GM12873 (cell line): ENCODE results near the gene CBFA2T3.

Experiments used
- TF ChIP-seq, protein P1 (sequence below): IDR thresholded peaks from 2 replicates; pipeline ENCODE4 v1.5.1; 2012; ENCODE audit warnings: low read depth, mild to moderate bottlenecking, moderate library complexity, low read length, control low read depth; ENCODE audit not compliant: insufficient read depth; ENCODE audit errors: missing control alignments

CBFA2T3 gene

DNA sequence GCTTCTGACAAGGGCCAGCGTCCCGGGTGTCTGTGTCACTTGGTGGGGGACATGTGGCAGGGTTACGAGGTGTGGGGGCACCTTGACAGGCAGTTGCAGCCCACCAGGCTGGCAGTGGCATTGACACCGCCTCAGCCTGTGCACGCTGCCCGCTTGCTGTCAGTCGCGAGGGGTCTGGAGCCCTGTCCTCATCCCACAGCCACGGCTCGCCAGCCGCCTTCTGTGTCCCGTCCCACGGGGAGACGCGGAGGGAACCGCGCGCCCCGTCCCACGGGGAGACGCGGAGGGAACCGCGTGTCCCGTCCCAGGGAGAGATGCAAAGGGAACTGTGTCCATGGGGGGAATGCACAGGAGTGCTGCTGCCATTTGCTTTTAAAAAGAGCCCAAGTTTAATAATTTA lies 114.0 kb downstream of the CBFA2T3 start:
- TF ChIP-seq, protein P1, sequence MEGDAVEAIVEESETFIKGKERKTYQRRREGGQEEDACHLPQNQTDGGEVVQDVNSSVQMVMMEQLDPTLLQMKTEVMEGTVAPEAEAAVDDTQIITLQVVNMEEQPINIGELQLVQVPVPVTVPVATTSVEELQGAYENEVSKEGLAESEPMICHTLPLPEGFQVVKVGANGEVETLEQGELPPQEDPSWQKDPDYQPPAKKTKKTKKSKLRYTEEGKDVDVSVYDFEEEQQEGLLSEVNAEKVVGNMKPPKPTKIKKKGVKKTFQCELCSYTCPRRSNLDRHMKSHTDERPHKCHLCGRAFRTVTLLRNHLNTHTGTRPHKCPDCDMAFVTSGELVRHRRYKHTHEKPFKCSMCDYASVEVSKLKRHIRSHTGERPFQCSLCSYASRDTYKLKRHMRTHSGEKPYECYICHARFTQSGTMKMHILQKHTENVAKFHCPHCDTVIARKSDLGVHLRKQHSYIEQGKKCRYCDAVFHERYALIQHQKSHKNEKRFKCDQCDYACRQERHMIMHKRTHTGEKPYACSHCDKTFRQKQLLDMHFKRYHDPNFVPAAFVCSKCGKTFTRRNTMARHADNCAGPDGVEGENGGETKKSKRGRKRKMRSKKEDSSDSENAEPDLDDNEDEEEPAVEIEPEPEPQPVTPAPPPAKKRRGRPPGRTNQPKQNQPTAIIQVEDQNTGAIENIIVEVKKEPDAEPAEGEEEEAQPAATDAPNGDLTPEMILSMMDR: no peak

GRCh38 chr16:88861359-88861758 lies 115.6 kb downstream of the CBFA2T3 start:
- TF ChIP-seq, protein P1: no peak

- TF ChIP-seq, protein P1: no peak
Measured at GRCh38 chr16:88859381-88860091, 117.5 kb downstream of the CBFA2T3 start.

- TF ChIP-seq, protein P1: peak; percentile 88
Measured at GRCh38 chr16:88857728-88858339, 119.2 kb downstream of the CBFA2T3 start.

DNA sequence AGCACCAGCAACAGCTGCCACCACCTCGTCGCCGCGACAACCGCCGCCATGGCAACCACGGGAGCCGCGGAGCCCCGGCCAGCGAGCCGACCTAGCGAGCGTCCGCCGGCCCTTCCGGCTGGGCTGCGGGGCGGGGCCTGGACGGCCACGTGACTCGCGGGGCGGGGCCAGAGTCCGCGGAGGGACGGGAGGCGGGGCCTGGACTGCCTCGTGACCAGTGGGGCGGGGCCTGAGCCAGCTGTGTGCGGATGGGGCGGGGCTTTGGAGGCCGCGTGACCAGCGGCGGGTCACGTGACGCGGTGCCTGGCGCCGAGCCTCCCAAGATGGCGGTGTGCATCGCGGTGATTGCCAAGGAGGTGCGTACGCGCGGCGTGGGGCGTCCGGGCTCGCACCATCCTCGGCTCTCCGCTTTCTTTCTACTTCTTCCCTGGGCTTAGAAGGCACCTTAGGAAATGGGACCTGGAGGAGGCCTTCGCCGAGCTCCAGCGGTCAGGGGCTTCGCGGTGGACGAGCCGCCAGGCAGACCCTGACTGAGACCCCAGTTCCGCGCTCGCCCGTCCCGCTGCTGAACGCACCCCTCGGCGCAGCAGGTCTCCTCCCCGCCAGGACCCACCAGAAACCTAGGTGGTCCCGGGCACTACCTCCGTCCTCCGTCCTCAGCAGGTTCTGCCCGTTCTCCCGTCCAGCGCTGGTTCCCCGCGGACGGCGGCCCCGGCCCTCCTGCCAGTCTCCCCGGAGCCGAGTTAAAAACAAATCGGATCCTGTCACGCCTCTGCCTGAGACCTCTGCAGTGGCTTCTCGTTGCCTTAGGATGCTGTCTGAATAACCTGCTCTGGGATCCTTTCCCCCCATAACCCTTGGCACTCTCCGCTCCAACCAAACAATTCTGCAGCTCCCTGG lies 119.9 kb downstream of the CBFA2T3 start, which contains the start of the genes GALNS and TRAPPC2L:
GALNS (minus strand) TSS at position 120 of the 900 bp plus-strand sequence; CDS start at position 50, 70 bp downstream.
TRAPPC2L (plus strand) TSS at position 300 of the 900 bp plus-strand sequence; CDS start at position 324, 24 bp downstream.
- TF ChIP-seq, protein P1: no peak

DNA sequence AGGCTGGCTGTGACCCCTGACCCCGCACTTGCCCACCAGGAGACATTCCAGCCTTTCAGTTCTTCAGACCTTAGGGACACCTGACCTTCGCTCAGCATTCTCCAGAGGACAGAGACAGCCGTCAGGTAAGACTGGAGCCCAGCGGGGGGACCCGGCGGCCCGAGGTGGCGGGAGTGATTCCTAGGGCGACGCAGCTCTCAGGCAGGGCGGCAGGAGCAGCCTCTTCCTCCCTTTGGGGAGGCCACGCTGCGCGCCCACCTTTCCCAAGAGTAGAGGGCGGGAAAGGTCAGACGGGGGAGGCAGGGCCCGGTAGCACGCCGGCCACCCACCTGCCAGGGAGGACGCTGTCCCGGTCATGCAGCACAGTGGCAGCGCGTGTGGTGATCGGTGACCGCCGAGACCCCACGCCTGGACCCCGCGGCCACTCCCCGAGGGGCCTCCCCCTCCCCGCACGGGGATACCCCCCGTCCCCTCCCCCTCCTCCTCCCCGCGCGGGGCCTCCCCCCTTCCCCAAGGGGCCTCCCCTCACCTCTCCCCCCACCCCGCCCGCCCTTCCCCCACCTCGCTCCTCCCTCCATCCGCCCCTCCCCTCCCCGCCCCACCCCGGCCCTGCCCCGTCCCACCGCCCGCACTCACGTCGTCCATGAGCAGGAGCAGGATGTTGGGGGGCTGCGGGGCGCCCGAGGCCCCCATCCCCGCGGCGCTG lies 120.7 kb downstream of the CBFA2T3 start:
- TF ChIP-seq, protein P1: no peak
